ENCODE results near the gene PLCH1. TPM values are rescaled to one million over a fixed set of nuclear protein-coding genes. Genes with fewer than 3 reads are reported as not detected.

Gene PLCH1
- total RNA-seq, 1 experiment from 2014 or later = 3.8 TPM

DNA sequence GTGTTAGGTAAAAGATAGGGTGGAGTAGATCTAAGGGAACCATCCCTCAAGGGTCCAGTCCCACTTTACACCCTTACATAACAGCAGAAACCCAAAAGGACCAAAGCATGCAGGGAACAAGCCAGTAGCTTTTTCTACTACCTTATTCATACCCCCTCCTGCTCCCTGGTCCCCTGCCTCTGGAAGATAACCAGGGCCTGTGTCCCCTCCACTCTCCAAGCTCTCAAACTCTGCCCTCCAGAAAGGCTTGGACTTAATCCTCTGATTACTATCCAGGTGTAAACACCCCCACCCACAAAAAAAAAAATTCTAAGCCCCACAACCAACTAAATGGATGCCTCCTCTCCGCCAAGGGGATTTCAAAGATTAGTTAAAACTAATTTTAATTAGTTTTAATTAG is 417.4 kb downstream of the PLCH1 start:
- POLR2A ChIA-PET = no interaction called here
- Histone ChIP-seq H3K9me2 (ENCODE audit: insufficient read depth) (no peaks in the 10 kb centered on the region), H3K4me1 (ENCODE audit: control insufficient read depth in 1 of 2, insufficient read depth in 2 of 2, low read length in 2 of 2) (no peaks in the 10 kb centered on the region)

More for the DNA sequence above, 417.4 kb downstream of the PLCH1 start:
- Histone ChIP-seq H3K36me3 (ENCODE audit: control insufficient read depth in 1 of 2, insufficient read depth in 2 of 2, low read length in 2 of 2) (no peaks in the 10 kb centered on the region), H3K4me3 (replicated peaks in 1 of 2; ENCODE audit: low read depth in 1 of 2, low read length in 2 of 2) (no peak overlapping the region), H3K27ac (ENCODE audit: low read depth, low read length) (no peak overlapping the region), H3K9me3 (ENCODE audit: control insufficient read depth in 1 of 2, insufficient read depth in 1 of 2, low read depth in 1 of 2, low read length in 2 of 2) (no peaks in the 10 kb centered on the region), H4K20me1 (ENCODE audit: insufficient read depth) (no peaks in the 10 kb centered on the region), H3K79me2 (ENCODE audit: insufficient read depth, low read length) (no peaks in the 10 kb centered on the region), H3K9ac (ENCODE audit: low read length) (no peak overlapping the region), H3K27me3 (ENCODE audit: insufficient read depth, low read length) (no peaks in the 10 kb centered on the region), H3K4me2 (ENCODE audit: low read length) (no peak overlapping the region), H2AFZ (ENCODE audit: low read depth, low read length, poor library complexity, severe bottlenecking) (no peak overlapping the region)
- TF ChIP-seq CEBPB (IDR thresholded peaks at IDR 0.05; ENCODE audit: low read depth) (no peak), JUND (IDR thresholded peaks at IDR 0.05) (no peak), TCF7L2 (IDR thresholded peaks at IDR 0.05; ENCODE audit: borderline replicate concordance, extremely low read depth, insufficient read depth, insufficient read length) (no peak), ZFX (IDR thresholded peaks at IDR 0.05) (no peak), EZH2phosphoT487 (IDR thresholded peaks at IDR 0.05; ENCODE audit: borderline replicate concordance) (no peak)
- TF ChIP-seq, protein P1, sequence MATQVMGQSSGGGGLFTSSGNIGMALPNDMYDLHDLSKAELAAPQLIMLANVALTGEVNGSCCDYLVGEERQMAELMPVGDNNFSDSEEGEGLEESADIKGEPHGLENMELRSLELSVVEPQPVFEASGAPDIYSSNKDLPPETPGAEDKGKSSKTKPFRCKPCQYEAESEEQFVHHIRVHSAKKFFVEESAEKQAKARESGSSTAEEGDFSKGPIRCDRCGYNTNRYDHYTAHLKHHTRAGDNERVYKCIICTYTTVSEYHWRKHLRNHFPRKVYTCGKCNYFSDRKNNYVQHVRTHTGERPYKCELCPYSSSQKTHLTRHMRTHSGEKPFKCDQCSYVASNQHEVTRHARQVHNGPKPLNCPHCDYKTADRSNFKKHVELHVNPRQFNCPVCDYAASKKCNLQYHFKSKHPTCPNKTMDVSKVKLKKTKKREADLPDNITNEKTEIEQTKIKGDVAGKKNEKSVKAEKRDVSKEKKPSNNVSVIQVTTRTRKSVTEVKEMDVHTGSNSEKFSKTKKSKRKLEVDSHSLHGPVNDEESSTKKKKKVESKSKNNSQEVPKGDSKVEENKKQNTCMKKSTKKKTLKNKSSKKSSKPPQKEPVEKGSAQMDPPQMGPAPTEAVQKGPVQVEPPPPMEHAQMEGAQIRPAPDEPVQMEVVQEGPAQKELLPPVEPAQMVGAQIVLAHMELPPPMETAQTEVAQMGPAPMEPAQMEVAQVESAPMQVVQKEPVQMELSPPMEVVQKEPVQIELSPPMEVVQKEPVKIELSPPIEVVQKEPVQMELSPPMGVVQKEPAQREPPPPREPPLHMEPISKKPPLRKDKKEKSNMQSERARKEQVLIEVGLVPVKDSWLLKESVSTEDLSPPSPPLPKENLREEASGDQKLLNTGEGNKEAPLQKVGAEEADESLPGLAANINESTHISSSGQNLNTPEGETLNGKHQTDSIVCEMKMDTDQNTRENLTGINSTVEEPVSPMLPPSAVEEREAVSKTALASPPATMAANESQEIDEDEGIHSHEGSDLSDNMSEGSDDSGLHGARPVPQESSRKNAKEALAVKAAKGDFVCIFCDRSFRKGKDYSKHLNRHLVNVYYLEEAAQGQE (IDR thresholded peaks at IDR 0.05; ENCODE audit: low read depth) = no peak
- TF ChIP-seq, protein P2, sequence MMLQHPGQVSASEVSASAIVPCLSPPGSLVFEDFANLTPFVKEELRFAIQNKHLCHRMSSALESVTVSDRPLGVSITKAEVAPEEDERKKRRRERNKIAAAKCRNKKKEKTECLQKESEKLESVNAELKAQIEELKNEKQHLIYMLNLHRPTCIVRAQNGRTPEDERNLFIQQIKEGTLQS (IDR thresholded peaks at IDR 0.05) = no peak
- BruUV-seq (replicated peaks) = no TSS peak
- RAD21 ChIA-PET (ENCODE audit: low non-redundant PET in 1 of 2, low total read pairs in 2 of 2, uncharacterized antibody in 2 of 2, unreplicated experiment in 2 of 2) = no interaction called here
- DNase-seq (ENCODE audit: low read depth, low spot score) = no peak
- intact Hi-C loops (cut with micrococcal nuclease) = no loop called here
- ATAC-seq = no peak
- CTCF ChIA-PET = interaction anchor here (1.2 kb wide), 1 partner anchor 375 kb away, joined by 3 read pairs; no protein-coding TSS in a partner anchor
